ENCODE data around the gene PFDN5. TPM values are rescaled to one million over a fixed set of nuclear protein-coding genes. Genes with fewer than 3 reads are reported as not detected.

PFDN5 gene
- total RNA-seq, 1 donor from 2014 or later = 429 TPM

DNA sequence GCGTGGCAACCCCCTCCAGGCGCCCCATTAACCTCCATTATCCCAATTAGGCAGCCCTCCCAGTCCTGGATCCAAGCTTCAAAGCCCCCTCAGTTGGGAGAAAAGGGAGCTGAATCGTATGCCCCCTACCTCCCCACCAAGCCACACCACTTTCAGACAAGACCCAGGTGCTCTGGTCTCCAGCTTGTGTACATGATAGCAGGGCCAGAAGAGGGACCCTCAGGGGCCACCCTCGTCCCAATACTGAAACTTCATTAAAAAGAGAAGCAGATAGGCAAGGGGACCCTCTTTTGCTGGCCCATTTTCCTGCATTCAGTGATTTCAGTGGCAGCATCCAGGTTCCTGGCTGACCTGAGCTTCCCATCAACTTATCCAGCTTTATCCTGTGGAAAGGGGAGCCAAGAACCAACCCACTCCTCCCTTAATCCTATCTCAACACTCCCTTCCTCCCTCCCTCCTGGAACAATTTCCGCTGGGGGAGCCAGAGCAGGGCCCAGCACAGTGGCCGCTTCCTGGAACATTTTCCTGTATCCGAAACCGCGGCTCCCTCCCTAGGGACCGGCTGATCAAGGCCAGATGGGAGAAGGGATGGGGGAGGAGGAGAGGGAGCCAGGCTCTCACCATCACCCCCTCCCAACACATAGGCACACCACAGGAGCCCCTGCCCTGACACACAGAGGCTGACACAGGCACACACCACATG is 50.3 kb downstream of the PFDN5 start:
- Histone ChIP-seq H3K4me3 (ENCODE audit: low read depth, low read length) (no peak overlapping the region), H3K36me3 (ENCODE audit: control insufficient read depth, insufficient read depth, low read length) (no peaks in the 10 kb centered on the region), H3K27me3 (ENCODE audit: control insufficient read depth, insufficient read depth, low read length) (no peaks in the 10 kb centered on the region)
- no peak for FAIRE-seq
- TF ChIP-seq, protein P1, sequence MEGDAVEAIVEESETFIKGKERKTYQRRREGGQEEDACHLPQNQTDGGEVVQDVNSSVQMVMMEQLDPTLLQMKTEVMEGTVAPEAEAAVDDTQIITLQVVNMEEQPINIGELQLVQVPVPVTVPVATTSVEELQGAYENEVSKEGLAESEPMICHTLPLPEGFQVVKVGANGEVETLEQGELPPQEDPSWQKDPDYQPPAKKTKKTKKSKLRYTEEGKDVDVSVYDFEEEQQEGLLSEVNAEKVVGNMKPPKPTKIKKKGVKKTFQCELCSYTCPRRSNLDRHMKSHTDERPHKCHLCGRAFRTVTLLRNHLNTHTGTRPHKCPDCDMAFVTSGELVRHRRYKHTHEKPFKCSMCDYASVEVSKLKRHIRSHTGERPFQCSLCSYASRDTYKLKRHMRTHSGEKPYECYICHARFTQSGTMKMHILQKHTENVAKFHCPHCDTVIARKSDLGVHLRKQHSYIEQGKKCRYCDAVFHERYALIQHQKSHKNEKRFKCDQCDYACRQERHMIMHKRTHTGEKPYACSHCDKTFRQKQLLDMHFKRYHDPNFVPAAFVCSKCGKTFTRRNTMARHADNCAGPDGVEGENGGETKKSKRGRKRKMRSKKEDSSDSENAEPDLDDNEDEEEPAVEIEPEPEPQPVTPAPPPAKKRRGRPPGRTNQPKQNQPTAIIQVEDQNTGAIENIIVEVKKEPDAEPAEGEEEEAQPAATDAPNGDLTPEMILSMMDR (IDR thresholded peaks at IDR 0.05; ENCODE audit: insufficient read depth, low read length, severe bottlenecking) = no peak
- DNase-seq (ENCODE audit: low read depth) = no peak

DNA sequence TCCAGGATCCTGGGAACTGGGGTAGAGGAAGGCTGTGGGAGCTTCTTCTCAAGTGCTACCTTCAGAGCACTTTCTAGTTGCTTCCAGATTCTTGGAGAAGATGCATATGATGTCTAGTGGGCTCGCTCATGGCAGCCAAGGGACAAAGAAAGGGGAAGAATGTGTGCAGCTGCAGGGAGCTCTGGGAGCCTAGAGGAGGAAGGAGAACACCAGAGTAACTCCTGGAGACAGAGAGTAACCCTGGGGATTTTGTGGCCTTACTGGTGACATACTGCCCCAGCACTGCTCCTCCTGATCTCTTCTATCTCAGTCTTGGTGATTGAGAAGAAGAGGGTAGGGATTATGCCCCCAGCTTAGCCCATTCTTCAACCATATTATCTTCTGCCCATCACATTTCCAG is 51.1 kb downstream of the PFDN5 start:
- no peaks in the 10 kb centered on the region for H3K27me3 ChIP-seq (ENCODE audit: control insufficient read depth, insufficient read depth, low read length)
- no peaks in the 10 kb centered on the region for H3K36me3 ChIP-seq (ENCODE audit: control insufficient read depth, insufficient read depth, low read length)
- DNase-seq (ENCODE audit: low read depth) (no peak), FAIRE-seq (no peak)
- TF ChIP-seq, protein P1 (IDR thresholded peaks at IDR 0.05; ENCODE audit: insufficient read depth, low read length, severe bottlenecking) = no peak
- H3K4me3 ChIP-seq (ENCODE audit: low read depth, low read length) = no peak overlapping the region

- H3K4me3 ChIP-seq (ENCODE audit: low read depth, low read length) = no peak overlapping the region
- TF ChIP-seq, protein P1 (IDR thresholded peaks at IDR 0.05; ENCODE audit: insufficient read depth, low read length, severe bottlenecking) = no peak
- no peaks in the 10 kb centered on the region for H3K36me3 ChIP-seq (ENCODE audit: control insufficient read depth, insufficient read depth, low read length)
- H3K27me3 ChIP-seq (ENCODE audit: control insufficient read depth, insufficient read depth, low read length) = no peaks in the 10 kb centered on the region
- FAIRE-seq (no peak), DNase-seq (ENCODE audit: low read depth) (no peak)
Measured at GRCh38 chr12:53347905-53348304, 52.6 kb downstream of the PFDN5 start.

Other genes with a start within 250 kb of the PFDN5 start
- gene TNS2, start 245.5 kb upstream of the PFDN5 start, total RNA-seq = 1.3 and 1.8 TPM in 2 replicates
- gene SPRYD3, start 216.2 kb upstream of the PFDN5 start, total RNA-seq = 18.7 and 25.9 TPM in 2 replicates
- gene IGFBP6, start 197.9 kb upstream of the PFDN5 start, total RNA-seq = 75.5 and 81.6 TPM in 2 replicates
- not detected in 2 replicates for gene SOAT2, start 192.1 kb upstream of the PFDN5 start, total RNA-seq
- gene ZNF740, start 114.8 kb upstream of the PFDN5 start, total RNA-seq = 15.2 and 16.6 TPM in 2 replicates
- 6.6 and 11.1 TPM in 2 replicates for gene CSAD, start 114.6 kb upstream of the PFDN5 start, total RNA-seq
- gene ITGB7, start 88.3 kb upstream of the PFDN5 start, total RNA-seq = 8.4 and 15.7 TPM in 2 replicates
- 24.7 and 74.6 TPM in 2 replicates for gene RARG, start 63.3 kb upstream of the PFDN5 start, total RNA-seq
- 0.26 and 1.4 TPM in 2 replicates for gene ESPL1, start 27.2 kb upstream of the PFDN5 start, total RNA-seq
- 24.3 and 29.7 TPM in 2 replicates for gene MYG1, start 4.2 kb downstream of the PFDN5 start, total RNA-seq
- 28.9 and 31.9 TPM in 2 replicates for gene AAAS, start 26.1 kb downstream of the PFDN5 start, total RNA-seq
- gene SP7, start 40.8 kb downstream of the PFDN5 start, total RNA-seq = not detected in 2 replicates
- gene SP1, start 84.6 kb downstream of the PFDN5 start, total RNA-seq = 23.7 and 30.0 TPM in 2 replicates
- not detected in 2 replicates for gene AMHR2, start 128.3 kb downstream of the PFDN5 start, total RNA-seq
- gene PRR13, start 146.2 kb downstream of the PFDN5 start, total RNA-seq = 29.0 and 40.5 TPM in 2 replicates
- gene PCBP2, start 156.6 kb downstream of the PFDN5 start, total RNA-seq = 128 and 133 TPM in 2 replicates
- 2.0 and 3.9 TPM in 2 replicates for gene MAP3K12, start 203.9 kb downstream of the PFDN5 start, total RNA-seq
- gene TARBP2, start 205.7 kb downstream of the PFDN5 start, total RNA-seq = 27.6 and 32.4 TPM in 2 replicates
- gene NPFF, start 211.9 kb downstream of the PFDN5 start, total RNA-seq = not detected in 2 replicates

All from bronchial epithelial cell (primary cell).